Measurements from ENCODE around the gene AKT3. TPM values are rescaled to one million over a fixed set of nuclear protein-coding genes. Genes with fewer than 3 reads are reported as not detected.

The AKT3 gene
- total RNA-seq, 1 donor from 2014 or later, result 65.4 TPM

Other genes with a start within 250 kb of the AKT3 start
- gene ZBTB18, start 201.0 kb upstream of the AKT3 start, total RNA-seq, result 34.8 and 36.4 TPM in 2 replicates

All from pulmonary artery endothelial cell (primary cell).